C1 segment of cervical spinal cord (tissue), 14 donors: ENCODE measurements around the gene RNF113B.

ENCODE experiments used
- DNase-seq, 14 donors: peaks; one replicate each; lab custom pipeline; 2025; lab: John Stamatoyannopoulos, UW

Gene RNF113B

GRCh38 chr13:98141509-98142379 lies 35.3 kb downstream of the RNF113B start:
- peak in 3 of 14 donors; percentile 9 to 53 (median 21) for DNase-seq

GRCh38 chr13:98141091-98141490 lies 36.0 kb downstream of the RNF113B start:
- no peak for DNase-seq

GRCh38 chr13:98134901-98135300 lies 42.2 kb downstream of the RNF113B start:
- DNase-seq, result no peak

GRCh38 chr13:98133946-98134345 lies 43.1 kb downstream of the RNF113B start:
- no peak for DNase-seq

GRCh38 chr13:98129059-98129746 lies 47.9 kb downstream of the RNF113B start:
- DNase-seq, result no peak
